GM18868 (cell line): ENCODE measurements around the gene STYXL1.
"Not testable (repeated sequence)": the region's sequence is repeated elsewhere in the genome, so short reads cannot be mapped to it uniquely, and the experiment has no call there.

ENCODE experiments used
- ATAC-seq: cut with Tn5 transposase; IDR thresholded peaks from one replicate; pipeline ENCODE4 v1.9.1; 2021; ENCODE audit warnings: mild to moderate bottlenecking, moderate library complexity; ENCODE audit not compliant: unreplicated experiment

The STYXL1 gene

DNA sequence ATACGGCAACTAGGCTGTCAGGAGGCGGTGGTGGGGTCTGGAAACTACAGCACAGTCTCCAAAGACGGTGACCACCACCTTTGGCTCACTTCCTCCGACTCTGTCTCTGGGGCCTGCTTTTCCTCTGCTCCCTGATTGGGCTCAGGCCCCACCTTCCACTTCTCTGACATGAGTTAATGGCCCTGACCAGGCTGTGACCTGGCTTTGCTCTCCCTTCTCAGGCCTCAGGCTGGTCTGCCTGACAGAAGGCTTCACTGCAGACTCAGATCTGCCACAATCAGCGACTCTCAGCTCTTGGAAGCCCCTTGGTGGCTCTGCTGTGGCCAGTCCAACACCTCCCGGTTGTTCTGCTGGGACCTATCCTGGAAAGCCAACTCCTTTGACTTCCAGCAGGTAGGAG, 7.7 kb downstream of the STYXL1 start:
- no peak for ATAC-seq

DNA sequence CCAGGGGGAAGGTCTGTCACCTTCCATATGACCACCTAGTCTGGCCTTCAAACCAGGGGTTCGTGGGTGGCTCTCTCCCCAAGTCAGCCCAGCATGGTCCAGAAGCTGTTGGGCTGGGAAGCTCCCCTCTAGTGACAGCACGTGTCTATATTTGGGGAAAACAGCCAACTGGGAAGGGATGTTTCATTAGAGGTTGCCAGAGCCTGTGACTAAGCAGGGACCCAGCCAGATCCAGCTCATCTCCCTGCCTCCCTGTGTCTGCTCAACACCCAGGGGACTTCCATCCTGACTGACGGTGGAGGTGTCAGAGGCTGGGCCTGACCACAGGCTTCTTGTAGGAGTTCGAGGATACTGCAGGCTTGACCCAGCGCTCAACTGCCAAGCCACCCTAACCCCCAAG, 10.5 kb downstream of the STYXL1 start:
- no peak for ATAC-seq

DNA sequence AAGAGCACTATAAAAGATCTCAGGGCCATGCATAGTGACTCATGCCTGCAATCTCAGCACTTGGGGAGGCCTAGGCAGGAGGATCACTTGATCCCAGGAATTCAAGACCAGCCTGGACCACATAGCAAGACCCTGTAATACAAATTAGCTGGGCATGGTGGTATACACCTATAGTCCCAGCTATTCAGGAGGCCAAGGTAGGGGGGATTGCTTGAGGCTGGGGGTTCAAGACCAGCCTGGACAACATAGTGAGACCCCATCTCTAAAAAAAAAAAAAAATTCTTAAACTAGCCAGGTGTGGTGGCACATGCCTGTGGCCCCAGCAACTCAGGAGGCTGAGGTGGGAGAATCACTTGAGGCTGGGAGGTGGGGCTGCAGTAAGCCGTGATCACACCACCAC, 15.8 kb downstream of the STYXL1 start:
- ATAC-seq: no peak

DNA sequence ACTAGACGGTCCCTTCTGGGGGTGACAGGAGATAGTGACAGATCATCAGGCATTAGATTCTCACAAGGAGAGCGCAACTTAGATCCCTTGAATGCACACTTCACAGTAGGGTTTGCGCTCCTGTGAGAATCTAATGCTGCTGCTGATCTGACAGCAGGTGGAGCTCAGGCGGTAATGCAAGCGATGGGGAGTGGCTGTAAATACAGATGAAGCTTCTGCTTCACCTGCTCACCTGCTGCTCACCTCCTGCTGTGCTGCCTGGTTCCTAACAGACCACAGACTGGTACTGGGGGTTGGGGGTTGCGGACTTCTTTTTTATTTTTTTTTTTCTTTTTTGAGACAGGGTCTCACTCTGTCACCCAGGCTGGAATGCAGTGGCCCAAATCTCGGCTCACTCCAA, 18.1 kb downstream of the STYXL1 start:
- not testable (repeated sequence) for ATAC-seq

DNA sequence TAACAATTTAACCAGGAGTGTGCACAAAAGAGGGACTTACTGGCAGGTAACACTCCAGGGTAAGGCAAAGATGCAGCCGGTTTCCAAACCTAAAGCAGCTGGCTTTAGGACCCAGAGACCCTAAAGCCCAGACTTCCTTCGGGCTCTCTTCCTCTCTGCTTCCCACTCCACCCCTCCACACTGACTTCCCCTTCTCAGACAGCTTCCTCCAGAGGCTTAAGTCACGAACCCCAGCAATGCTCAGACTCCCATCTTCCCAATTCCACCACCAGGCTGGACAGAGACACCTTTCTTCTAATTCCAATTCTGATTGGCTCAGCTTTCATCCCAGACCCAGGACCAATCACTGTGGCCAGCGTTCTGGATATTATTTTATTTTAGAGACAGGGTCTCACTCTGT, 24.8 kb downstream of the STYXL1 start:
- no peak for ATAC-seq

DNA sequence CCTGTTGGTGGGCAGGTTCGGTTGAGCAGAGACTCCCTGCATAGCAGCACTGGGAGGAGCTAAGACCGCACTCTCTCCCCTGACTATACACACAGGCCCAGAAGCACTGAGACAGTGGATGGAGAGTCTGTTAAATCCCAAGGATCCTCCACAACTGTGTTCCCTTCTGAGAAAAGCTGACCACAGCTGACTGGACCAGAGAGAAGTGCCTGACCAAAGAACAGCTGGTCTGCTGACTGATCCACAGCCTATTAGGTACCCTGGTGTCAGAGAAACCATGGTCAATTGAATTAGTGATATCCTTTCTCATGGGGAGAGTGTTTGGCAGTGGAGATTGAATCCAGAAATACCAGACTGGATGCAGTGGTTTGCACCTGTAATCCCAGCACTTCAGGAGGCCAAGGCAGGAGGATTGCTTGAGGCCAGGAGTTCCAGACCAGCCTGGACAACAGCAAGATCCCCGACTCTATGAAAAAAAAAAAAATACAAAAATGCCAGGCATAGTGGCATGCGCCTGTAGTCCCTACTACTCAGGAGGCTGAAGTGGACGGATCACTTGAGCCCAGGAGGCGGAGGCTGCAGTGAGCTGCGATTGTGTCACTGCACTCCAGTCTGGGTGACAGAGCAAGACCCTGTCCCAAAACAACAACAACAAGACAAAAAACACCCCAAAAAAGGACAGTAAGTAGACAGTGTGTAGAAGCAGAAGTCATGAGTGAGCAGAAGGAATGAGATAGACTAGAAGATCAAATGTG, 25.6 kb downstream of the STYXL1 start:
- ATAC-seq: no peak

DNA sequence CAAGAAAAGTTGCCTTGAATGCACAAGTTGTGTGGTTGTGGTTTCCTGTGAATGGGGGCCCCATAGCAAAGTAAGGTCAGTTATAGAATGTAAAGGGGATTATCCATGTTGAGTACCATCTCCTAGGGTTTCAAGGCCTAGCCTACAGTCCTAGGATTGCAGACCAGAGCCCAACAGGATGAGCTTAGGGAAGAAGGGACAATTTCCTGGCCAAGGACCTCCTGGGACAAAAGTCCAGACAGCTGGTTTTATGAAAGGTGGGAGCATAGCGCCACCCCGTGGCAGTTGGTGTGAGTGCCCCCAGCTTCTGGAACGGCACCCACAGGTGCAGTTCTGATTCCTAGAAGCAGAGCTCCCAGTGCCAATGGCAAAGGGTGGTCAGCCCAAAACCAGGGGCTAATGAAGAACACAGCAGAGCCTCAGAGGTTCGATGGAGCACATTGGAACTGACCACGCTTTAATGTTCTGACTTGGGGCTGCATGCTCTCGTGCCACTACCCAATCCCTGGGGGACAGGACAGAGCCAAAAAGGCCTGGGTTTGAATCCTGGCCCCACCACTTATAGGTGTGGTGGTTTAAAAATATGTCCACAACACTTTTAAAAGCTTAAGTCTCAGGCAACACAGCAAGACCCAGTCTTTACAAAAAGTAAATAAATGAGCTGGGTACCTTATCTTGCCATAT, 27.6 kb downstream of the STYXL1 start:
- no peak for ATAC-seq

DNA sequence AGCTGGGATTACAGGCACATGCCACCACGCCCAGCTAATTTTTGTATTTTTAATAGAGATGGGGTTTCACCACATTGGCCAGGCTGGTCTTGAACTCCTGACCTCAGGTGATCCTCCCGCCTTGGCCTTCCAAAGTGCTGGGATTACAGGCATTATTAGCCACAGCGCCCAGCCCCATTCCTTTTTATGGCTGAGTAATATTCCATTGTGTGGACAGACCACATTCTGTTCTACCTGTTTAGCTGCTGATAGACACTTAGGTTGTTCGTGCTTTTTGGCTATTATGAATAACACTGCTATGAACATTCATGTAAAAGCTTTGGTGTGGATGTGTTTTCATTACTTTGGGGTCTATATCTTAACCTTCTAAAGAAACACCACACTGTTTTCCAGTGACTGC, 29.3 kb downstream of the STYXL1 start:
- ATAC-seq: not testable (repeated sequence)

DNA sequence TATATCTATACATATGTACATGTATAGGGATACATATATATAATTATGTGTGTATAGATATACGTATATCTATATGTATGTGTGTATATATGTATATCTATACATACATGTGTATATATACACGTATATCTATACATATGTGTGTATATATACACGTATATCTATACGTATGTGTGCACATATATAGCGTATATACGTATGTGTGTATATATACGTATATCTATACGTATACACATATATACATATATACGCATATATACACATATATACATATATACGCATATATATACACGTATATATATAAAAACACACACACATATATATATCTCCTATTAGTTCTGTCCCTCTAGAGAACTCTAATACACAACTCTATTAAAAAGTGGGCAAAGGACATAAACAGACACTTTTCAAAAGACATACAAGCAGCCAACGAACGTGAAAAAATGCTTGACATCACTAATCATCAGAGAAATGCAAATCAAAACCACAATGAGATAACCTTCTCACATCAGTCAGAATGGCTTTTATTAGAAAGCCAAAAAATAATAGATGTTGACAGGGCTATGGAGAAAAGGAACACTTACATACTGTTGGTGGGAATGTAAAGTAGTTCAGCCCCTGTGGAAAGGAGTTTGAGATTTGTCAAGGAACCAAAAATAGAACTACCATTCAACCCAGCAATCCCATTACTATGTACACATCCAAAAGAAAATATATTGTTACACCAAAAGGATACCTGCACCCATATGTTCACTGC, 31.4 kb downstream of the STYXL1 start:
- ATAC-seq: no peak

DNA sequence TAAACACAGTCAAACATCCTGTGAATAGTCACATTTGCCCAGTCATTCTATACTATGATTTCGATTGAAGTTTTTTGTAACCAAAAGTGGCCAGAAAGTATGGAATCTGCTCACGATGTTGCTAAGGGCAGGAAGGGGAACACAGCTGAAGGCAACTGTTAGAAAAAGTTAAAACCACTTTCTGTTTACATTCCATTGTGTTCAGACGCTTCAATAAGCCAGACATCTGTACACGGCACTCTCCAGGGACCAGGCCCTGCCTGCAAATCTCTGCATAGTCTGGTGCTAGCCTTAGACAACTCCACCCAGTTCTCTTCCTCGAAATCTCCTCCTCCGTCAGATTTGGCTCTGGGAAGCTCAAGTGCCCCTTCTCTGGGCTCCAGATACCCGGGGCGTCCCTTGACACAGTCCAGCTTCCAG, 36.3 kb downstream of the STYXL1 start:
- ATAC-seq: no peak

DNA sequence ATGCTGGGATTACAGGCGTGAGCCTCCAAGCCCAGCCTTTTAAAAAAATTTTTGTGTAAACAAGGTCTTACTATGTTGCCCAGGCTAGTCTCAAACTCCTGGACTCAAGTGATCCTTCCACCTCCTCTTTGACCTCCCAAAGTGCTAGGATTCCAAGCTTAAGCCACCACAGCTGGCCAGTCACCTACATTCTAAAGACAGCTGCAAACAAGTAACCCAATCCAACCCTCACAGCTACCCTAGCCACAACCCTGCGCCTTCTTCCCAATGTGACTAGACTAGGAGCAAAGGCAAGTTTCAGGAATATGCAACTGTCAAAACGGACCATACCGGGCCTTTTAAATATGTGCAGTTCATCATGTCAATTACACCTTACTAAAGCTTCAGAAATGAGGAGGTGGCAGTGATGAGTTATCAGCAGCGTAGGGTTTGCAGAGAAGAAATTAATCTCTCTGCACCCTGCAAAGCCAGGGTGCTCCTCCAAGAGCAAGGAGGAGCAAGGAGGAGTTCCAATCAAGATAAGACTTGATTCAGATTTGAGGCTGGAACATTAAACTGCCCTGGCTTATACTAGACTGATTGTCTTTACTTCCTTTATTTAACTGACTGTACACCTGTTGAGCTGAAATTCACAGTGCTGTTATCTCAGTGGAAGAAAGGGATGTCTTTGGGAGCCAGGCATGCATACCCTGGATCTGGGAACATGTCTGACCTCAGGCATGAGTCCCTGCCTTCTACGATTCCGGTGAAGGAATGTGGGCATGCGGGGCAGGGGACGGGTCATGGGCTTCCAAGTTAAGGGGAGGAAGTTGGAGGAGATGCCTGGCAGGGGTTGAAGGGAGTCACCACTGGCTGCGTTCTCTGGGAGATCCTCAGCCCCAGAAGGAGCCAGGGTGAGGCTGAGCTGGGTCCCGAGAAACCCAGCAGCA, 37.9 kb downstream of the STYXL1 start:
- ATAC-seq: no peak

DNA sequence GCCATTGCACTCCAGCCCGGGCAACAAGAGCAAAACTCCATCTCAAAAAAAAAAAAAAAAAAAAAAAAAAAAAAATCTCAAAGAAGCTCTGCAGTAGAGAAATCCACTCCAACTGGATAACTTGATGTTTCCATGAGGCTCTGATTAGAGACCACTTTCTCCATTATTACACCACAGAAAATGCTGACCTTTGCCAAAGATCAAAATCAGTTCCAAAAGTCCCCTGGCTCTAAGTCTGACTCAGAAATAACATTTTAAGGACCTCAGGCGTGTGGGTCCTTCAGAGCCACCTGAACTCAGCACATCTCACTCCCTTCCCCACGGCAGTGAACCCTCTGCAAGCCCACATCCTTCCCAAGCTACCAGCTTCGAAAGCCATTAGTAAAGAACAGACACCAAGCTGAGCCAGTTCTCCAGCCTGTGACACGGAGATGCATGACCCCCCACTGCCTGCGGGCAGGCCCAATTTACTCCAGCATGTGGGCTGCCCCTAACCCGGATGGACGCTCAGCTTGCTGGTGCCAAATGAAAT, 39.6 kb downstream of the STYXL1 start:
- ATAC-seq: no peak

DNA sequence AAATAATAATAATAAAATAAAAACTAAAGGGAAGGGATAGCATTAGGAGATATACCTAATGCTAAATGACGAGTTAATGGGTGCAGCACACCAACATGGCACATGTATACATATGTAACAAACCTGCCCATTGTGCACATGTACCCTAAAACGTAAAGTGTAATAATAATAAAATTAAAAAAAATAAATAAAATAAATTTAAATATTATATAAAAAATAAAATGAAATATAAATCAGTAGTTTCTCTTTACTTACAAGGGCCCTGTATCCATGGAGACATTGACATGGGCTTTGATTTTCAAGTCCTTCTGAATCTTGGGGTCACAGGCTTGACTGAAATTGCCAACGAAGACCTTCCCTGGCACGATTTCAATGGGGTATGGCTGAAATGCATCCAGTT, 42.8 kb downstream of the STYXL1 start:
- not testable (repeated sequence) for ATAC-seq

DNA sequence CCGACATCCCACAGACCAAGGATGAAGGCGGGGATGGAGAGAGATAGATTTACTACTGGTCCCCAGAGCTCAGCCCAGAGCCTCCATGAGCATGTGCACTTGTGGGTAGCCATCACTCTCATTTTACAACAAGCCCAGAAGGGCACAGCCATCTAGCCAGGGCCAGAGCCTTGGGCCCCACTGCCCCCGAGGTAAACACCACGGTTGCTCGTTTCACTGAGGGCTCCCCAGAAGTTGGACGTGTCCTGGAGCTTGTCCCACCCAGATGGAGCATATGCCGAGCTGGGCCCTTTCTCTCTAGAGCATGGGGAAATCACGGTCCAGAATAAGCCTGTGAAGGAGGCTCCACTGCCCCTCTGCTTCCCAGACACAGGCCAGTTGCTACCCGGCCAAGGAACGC, 44.4 kb downstream of the STYXL1 start:
- no peak for ATAC-seq

DNA sequence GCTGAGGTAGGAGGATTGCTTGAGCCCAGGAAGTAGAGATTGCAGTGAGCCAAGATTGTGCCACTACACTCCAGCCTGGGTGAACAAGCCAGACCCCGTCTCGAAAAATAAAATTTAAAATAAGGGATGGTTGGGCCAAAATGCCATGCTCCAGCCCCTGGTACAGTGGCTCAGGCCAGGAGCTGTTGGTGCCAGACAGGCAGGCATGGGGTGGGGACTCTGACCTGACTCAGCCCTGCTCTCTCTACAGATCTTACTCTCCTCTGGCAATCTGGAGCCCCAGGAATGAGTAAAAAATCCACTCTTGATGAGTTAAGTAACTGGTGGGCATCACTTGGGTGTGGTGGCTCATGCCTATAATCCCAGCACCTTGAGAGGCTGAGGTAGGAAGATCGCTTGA, 45.0 kb downstream of the STYXL1 start:
- ATAC-seq: no peak

DNA sequence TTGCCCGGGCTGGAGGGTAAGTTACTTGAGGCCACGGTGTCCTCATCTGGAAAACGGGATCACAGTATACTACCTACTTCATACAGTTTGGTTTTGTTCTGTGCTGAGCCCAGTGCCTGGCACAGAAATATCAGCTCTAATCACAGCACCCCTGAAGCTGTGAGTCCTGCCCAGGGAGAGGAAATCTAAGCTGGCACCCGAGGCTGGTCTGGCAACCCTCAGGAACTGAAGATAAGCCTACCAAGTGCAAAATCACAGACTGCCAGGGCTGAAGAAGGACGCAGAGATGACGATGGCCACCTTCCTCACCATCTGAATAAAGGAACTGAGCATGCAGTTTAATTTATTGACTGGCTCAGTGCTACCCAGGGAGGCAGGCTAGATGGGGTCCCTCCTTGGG, 45.7 kb downstream of the STYXL1 start:
- ATAC-seq: no peak

DNA sequence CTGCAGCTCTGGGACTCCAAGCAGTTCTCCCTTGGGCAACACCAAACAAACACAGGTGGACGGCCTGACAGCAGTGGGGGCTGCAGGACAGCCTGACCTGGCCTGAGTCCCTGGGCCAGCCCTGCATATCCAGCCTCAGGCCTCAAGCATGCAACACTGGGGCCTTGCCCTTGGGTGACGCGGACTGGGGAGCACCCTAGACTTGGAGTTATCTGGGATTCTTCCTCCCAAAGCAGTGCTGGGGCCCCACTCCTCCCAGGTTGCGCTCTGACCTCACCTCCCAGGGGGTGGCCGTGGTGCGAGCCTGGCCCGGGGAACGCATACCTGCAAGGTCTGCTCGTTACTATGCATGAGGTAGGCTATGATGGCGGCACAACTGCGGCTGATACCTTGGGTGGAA, 47.2 kb downstream of the STYXL1 start:
- ATAC-seq: no peak

DNA sequence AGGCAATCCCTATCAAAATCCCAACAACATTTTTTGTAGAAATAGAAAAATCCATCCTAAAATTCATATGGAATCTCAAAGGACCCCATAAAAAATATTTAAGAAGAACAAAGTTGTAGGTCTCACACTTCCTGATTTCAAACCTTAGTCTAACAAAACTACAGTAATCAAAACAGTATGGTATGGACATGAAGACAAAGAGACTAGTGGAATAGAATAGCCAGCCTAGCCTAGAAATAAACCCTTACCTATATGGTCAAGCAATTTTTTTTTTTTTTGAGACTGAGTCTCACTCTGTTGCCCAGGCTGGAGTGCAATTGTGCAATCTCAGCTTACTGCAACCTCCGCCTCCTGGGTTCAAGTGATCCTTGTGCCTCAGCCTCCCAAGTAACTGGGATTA, 49.8 kb downstream of the STYXL1 start:
- no peak for ATAC-seq

DNA sequence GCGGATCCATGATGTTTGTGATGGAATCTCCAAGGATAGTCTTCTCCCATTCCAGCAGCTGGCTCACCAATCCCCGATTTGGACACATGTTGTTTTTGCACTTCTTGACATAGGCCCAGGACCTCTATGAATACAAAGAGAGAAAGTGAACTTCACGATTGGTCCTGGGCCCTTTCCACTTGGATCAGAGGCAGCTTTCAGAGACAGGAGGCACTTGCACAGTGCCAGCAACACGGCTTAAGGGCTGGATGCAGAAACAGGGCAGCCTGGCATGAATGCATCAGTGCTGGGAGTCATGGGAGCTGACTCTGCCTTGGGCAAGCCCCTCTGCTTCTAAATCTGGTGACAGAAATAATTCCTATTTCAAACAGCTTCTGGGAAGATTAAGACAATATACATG, 51.3 kb downstream of the STYXL1 start:
- ATAC-seq: no peak

DNA sequence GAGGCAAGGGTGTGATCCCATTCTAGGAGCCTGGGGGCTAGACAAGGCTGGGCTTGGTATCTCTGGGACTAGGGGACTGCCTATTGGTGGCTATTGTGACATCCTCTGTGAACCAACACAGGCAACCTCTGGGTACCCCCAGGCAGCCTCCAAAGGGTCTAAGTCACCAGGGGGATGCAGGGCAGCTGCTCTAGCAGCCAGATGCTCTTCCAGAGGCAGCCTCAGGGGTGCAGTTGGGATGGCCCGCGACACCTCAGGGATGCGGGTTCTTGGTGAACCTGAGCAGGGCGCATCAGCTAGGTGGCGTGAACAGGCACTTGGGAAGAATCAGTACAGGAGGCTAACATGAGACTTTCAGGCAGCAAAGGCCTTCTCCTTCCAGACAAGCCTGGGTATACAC, 51.8 kb downstream of the STYXL1 start:
- no peak for ATAC-seq

DNA sequence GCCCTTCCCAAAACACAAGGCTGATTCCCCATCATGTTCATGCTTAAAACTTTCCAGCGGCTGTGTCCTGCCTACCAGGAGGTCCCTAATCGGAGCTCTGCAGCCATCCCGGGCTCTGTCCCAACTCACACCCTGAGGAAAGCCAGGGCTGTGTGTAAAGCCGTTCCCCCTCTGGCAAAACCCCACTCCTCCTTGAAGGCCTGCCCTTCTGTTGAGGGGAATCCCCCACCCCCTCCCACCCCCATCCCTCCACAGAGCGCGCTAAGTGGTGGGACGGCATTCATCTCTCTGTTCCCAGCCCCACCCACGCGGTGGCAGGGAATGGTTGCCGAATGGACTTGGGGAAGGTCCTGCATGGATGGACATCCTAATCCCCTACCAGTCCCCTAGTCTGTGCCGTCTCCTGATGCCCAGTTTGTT, 52.7 kb downstream of the STYXL1 start:
- ATAC-seq: no peak
